ENCODE data around the gene NSUN4.
"Not testable (repeated sequence)": the region's sequence is repeated elsewhere in the genome, so short reads cannot be mapped to it uniquely, and the experiment has no call there.

The NSUN4 gene

GRCh38 chr1:46303872-46304326 lies 36.7 kb upstream of the NSUN4 start:
- Histone ChIP-seq H3K4me3 (peak overlapping the region; percentile 96), H3K9ac (peak overlapping the region; percentile 100), H3K9me3 (no peaks in the 10 kb centered on the region), H3K27me3 (no peaks in the 10 kb centered on the region), H3K36me3 (peaks cover 31% of the 10 kb centered on the region), H3K27ac (peak overlapping the region; percentile 99), H3K4me1 (peaks cover 59% of the 10 kb centered on the region), H3K4me2 (peak overlapping the region; percentile 94), H4K20me1 (peaks cover 80% of the 10 kb centered on the region)
- no peak for TF ChIP-seq Cebpa-rat (IDR thresholded peaks at IDR 0.05)

- H3K9me3 ChIP-seq = no peaks in the 10 kb centered on the region
- TF ChIP-seq Cebpa-rat (IDR thresholded peaks at IDR 0.05) = no peak
- peaks cover 74% of the 10 kb centered on the region for H4K20me1 ChIP-seq
- no peak overlapping the region for H3K4me3 ChIP-seq
- no peak overlapping the region for H3K27ac ChIP-seq
- peaks cover 46% of the 10 kb centered on the region for H3K4me1 ChIP-seq
- no peaks in the 10 kb centered on the region for H3K27me3 ChIP-seq
- no peak overlapping the region for H3K9ac ChIP-seq
- peak overlapping the region; percentile 94 for H3K4me2 ChIP-seq
- peaks cover 46% of the 10 kb centered on the region for H3K36me3 ChIP-seq
These were observed 34.5 kb upstream of the NSUN4 start for GRCh38 chr1:46306159-46306530.

GRCh38 chr1:46309401-46310159 lies 31.0 kb upstream of the NSUN4 start:
- H3K9ac ChIP-seq = no peak overlapping the region
- no peaks in the 10 kb centered on the region for H3K27me3 ChIP-seq
- TF ChIP-seq Cebpa-rat (IDR thresholded peaks at IDR 0.05) = no peak
- H3K4me1 ChIP-seq = peaks cover 40% of the 10 kb centered on the region
- H3K4me2 ChIP-seq = no peak overlapping the region
- no peak overlapping the region for H3K27ac ChIP-seq
- no peaks in the 10 kb centered on the region for H3K9me3 ChIP-seq
- H3K36me3 ChIP-seq = peaks cover 80% of the 10 kb centered on the region
- H3K4me3 ChIP-seq = no peak overlapping the region
- H4K20me1 ChIP-seq = peaks cover 72% of the 10 kb centered on the region

- Histone ChIP-seq H3K4me2 (no peak overlapping the region), H3K9ac (no peak overlapping the region), H3K4me1 (peaks cover 32% of the 10 kb centered on the region), H4K20me1 (peaks cover 64% of the 10 kb centered on the region), H3K4me3 (no peak overlapping the region), H3K27me3 (no peaks in the 10 kb centered on the region), H3K36me3 (peaks cover 88% of the 10 kb centered on the region), H3K27ac (no peak overlapping the region), H3K9me3 (no peaks in the 10 kb centered on the region)
- TF ChIP-seq Cebpa-rat (IDR thresholded peaks at IDR 0.05) = no peak
These were observed 30.3 kb upstream of the NSUN4 start for GRCh38 chr1:46310321-46310720.

DNA sequence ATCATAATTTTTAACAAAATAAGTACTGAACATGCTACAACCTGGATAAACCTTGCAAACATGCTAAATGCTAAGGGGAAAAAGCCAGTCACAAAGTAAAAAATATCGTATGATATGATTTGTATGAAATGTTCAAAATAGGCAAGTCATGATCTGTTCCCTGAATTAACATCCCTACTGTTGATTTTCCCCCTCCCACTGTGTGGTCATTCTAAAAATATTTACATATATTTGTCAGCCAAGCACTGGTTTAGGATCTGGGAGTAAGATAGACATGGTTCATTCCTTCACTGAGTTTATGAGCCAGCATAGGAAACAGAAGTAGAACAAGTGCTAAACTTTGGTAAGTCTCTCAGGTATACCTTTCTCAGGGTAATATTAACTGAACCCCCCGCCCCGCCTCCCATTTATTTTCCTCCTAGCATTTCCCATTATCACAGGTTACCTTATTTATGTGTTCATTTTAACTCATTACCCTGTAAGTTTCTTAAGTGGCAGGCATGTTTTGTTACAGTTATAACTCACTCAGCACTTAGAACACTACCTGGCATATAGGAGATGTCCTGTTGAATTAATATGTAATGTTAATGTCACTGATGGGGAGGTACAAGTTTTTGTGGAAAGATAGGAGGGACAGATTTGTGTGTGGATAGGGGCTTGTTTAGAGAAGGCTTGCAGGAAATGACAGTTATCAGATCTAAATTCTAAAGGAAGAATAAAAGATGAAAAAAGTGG lies 24.8 kb upstream of the NSUN4 start:
- Histone ChIP-seq H3K27ac (no peak overlapping the region), H3K9ac (no peak overlapping the region), H3K27me3 (no peaks in the 10 kb centered on the region), H3K4me2 (no peak overlapping the region), H3K4me1 (no peaks in the 10 kb centered on the region), H3K36me3 (peaks cover 78% of the 10 kb centered on the region), H3K9me3 (no peaks in the 10 kb centered on the region), H3K4me3 (no peak overlapping the region), H4K20me1 (0 out of 2 replicates have a peak, but pooled peaks cover 12% of the 10 kb centered on the region)
- no peak for TF ChIP-seq Cebpa-rat (IDR thresholded peaks at IDR 0.05)

DNA sequence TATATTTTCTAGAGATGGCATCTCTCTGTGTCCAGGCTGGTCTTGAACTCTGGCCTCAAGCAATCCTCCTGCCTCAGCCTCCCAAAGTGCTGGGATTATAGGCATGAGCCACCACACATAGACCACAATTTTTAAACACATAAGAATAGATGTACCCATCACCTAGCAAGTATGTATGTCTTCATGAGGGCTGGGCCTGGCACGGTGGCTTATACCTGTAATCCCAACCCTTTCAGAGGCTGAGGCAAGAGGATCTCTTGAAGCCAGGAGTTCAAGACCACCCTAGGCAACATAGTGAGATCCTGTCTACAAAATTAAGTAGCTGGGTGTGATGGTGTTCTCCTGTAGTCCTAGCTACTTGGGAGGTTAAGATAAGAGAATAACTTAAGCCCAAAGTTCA lies 23.3 kb upstream of the NSUN4 start:
- no peak overlapping the region for H3K4me3 ChIP-seq
- no peak overlapping the region for H3K4me2 ChIP-seq
- peaks cover 6% of the 10 kb centered on the region; the same call in 1 of the 2 replicates for H3K4me1 ChIP-seq
- peaks cover 63% of the 10 kb centered on the region for H3K36me3 ChIP-seq
- no peak for TF ChIP-seq Cebpa-rat (IDR thresholded peaks at IDR 0.05)
- H4K20me1 ChIP-seq = 0 out of 2 replicates have a peak, but pooled peaks cover 3% of the 10 kb centered on the region
- no peak overlapping the region for H3K9ac ChIP-seq
- no peak overlapping the region for H3K27ac ChIP-seq
- no peaks in the 10 kb centered on the region for H3K9me3 ChIP-seq
- no peaks in the 10 kb centered on the region for H3K27me3 ChIP-seq

DNA sequence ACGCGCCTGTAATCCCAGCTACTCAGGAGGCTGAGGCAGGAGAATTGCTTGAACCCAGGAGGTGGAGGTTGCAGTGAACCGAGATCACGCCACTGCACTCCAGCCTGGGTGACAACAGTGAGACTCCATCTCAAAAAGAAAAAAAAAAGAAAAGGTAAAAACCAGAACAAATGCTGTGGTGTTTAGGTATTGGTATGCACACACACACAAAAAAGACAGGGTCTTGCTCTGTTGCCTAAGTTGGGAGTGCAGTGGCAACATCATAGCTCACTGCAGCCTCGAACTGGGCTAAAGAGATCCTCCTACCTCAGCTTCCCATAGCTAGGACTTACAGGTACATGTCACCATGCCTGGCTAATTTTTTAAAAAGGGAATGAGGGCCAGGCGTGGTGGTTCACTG lies 21.3 kb upstream of the NSUN4 start:
- H3K36me3 ChIP-seq = peaks cover 44% of the 10 kb centered on the region
- H3K27me3 ChIP-seq, H3K4me2 ChIP-seq, H3K4me3 ChIP-seq, H3K9me3 ChIP-seq, H4K20me1 ChIP-seq, H3K27ac ChIP-seq, H3K4me1 ChIP-seq, H3K9ac ChIP-seq: not testable (repeated sequence)

GRCh38 chr1:46319960-46320914 lies 20.4 kb upstream of the NSUN4 start:
- not testable (repeated sequence) for H3K9ac ChIP-seq, H3K27ac ChIP-seq, H3K4me3 ChIP-seq

DNA sequence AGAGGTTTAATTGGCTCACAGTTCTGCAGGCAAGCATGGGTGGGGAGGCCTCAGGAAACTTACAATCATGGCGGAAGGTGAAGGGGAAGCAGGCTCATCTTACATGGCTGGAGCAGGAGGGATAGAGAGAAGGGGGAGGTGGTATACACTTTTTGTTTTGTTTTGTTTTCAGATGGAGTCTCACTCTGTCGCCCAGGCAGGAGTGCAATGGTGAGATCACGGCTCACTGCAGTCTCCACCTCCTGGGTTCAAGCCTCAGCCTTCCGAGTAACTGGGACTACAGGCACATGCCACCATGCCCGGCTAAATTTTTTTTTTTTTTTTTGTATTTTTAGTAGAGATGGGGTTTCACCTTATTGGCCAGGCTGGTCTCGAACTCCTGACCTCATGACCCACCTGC lies 18.4 kb upstream of the NSUN4 start:
- not testable (repeated sequence) for H3K9ac ChIP-seq, H4K20me1 ChIP-seq, H3K4me2 ChIP-seq, H3K27ac ChIP-seq, H3K4me3 ChIP-seq, H3K4me1 ChIP-seq, H3K27me3 ChIP-seq, H3K9me3 ChIP-seq
- peaks cover 16% of the 10 kb centered on the region for H3K36me3 ChIP-seq

More at GRCh38 chr1:46319960-46320914, 20.4 kb upstream of the NSUN4 start:
- H3K9me3 ChIP-seq, H3K4me2 ChIP-seq, H3K4me1 ChIP-seq, H4K20me1 ChIP-seq, H3K27me3 ChIP-seq: not testable (repeated sequence)
- H3K36me3 ChIP-seq = peaks cover 34% of the 10 kb centered on the region

DNA sequence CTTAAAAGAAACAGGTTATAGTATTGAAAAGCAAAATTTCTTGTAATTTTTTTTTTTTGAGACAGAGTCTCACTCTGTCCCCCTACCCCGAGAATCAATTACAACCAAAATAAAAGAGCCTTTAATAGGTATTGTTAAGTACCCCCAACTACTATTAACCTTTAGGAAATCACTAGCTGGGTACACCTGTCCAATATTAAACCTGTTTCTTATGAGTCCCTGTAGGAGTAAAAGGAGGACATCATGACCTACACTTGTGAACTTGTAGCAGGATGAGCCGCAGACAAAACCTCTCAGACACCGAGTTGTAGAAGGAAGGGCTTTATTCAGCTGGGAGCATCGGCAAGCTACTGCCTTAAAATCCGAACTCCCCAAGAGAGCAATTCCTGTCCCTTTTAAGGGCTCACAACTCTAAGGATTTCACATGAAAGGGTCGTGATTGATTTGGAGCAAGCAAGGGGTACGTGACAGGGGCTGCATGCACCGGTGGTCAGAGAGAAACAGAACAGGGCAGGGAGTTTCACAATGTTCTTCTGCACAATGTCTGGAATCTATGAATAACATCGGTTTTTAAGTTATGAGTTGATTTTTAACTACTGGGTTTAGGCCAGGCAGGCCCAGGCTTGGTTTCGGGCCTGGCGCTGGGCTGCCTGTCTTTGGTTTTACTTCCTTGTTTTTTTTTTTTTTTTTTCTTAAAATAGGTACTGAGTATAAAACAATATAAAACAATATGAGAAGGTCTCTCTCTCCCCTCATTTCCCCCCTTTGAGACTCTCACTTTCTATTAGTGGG lies 15.1 kb upstream of the NSUN4 start:
- H3K4me3 ChIP-seq, H3K9ac ChIP-seq, H3K27ac ChIP-seq, H3K4me2 ChIP-seq, H3K9me3 ChIP-seq, H3K4me1 ChIP-seq, H4K20me1 ChIP-seq, H3K27me3 ChIP-seq, H3K36me3 ChIP-seq: not testable (repeated sequence)

DNA sequence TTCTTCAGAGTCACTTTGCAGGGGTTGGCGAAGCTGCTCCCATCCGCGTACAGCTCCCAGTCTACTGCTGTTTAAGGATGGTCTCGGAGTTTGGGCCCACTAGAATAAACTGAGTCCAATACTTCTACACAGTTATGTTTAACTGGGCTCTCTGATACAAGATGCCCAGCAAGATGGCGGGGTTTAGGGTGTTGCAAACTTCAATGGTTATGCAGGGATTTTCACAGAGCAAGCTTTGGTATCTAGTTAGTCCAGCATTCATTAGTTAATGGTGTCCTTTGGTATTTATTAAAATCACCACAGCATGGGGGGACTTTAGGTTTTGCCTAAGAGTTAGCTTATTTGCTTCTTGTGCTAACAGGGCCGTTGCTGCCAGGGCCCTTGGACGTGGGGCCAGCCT lies 12.4 kb upstream of the NSUN4 start:
- not testable (repeated sequence) for H3K4me2 ChIP-seq, H4K20me1 ChIP-seq, H3K36me3 ChIP-seq, H3K4me1 ChIP-seq, H3K27ac ChIP-seq, H3K9ac ChIP-seq, H3K27me3 ChIP-seq, H3K9me3 ChIP-seq, H3K4me3 ChIP-seq

DNA sequence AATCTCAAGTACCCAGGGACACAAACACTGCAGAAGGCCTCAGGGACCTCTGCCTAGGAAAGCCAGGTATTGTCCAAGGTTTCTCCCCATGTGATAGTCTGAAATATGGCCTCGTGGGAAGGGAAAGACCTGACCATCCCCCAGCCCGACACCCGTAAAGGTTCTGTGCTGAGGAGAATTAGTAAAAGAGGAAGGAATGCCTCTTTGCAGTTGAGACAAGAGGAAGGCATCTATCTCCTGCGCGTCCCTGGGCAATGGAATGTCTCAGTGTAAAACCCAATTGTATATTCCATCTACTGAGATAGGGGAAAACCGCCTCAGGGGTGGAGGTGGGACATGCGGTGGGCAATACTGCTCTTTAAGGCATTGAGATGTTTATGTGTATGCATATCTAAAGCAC lies 10.8 kb upstream of the NSUN4 start:
- not testable (repeated sequence) for H3K4me3 ChIP-seq, H4K20me1 ChIP-seq, H3K9ac ChIP-seq, H3K9me3 ChIP-seq, H3K27me3 ChIP-seq, H3K4me2 ChIP-seq, H3K4me1 ChIP-seq, H3K27ac ChIP-seq, H3K36me3 ChIP-seq

DNA sequence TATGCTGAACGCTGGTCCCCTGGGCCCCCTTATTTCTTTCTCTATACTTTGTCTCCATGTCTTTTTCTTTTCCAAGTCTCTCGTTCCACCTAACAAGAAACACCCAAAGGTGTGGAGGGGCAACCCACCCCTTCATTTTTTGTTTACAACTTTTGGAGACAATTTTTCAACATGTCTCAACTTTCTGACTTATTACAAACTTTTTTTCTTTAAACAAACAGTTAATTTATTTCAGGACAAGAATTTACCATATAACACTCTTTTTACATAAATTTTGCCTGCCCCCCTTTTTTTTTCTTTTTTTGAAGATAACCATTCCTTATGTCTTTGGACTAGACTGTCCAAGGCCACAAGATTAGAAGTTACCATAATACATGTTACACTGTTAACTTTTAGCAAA lies 10.2 kb upstream of the NSUN4 start:
- not testable (repeated sequence) for H3K9me3 ChIP-seq, H3K36me3 ChIP-seq, H3K9ac ChIP-seq, H4K20me1 ChIP-seq, H3K4me3 ChIP-seq, H3K4me2 ChIP-seq, H3K27ac ChIP-seq, H3K27me3 ChIP-seq, H3K4me1 ChIP-seq

Data from BLaER1 (cell line).